Mammary epithelial cell (primary cell): Measurements from ENCODE around the gene SLC16A8.

Experiments used
- EZH2 ChIP-seq: IDR thresholded peaks from 2 replicates; pipeline ENCODE4 v1.6.1; 2012; ENCODE audit warnings: low read length, inconsistent platforms, borderline replicate concordance
- TF ChIP-seq, protein P1 (sequence below), 2 donors: IDR thresholded peaks in 1 of 2; conservative IDR thresholded peaks in 1 of 2; 2 replicates each; pipeline ENCODE4 v1.5.1; 2011 to 2012; ENCODE audit warnings: inconsistent platforms in 2 of 2, low read length in 2 of 2, mild to moderate bottlenecking in 2 of 2, control low read depth in 1 of 2, low read depth in 1 of 2; ENCODE audit not compliant: insufficient read depth in 1 of 2; ENCODE audit errors: extremely low read depth in 1 of 2

DNA sequence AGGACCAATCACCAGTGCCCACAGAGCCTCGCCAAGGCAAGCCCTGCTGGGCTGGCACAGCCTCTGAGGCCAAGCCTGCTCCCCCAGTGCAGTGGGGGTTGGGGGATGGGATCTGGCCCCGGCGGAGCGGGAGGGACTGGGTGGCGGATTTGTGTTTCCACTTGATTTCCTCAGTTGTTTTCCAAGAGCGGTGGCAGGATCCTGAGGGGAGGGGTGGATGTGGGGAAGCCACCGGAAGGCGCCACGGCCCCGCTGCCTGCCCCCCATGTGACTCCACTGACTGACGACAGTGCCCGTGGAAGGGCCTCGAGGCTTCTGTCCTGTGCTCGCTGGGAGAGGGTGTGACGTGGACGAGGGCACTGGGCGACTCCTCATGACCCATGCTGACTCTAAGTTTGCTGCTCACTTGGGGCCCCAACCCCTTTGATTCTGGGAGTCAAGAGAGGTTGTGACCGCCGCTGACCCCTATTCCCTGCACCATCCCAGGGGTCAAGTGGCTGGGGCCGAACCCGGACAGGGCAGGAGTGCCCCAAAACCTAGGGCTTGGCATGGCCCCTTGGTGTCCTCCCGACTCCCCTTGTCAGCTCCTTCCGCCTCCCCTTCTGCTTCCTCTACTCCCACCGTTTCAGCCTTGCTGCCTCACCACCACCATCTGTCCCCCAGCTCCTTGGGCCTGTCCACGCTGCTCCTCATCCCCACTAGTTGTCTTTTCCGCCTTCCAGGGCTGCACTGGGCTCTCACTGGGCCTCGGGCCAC, 50.3 kb downstream of the SLC16A8 start:
- TF ChIP-seq, protein P1, sequence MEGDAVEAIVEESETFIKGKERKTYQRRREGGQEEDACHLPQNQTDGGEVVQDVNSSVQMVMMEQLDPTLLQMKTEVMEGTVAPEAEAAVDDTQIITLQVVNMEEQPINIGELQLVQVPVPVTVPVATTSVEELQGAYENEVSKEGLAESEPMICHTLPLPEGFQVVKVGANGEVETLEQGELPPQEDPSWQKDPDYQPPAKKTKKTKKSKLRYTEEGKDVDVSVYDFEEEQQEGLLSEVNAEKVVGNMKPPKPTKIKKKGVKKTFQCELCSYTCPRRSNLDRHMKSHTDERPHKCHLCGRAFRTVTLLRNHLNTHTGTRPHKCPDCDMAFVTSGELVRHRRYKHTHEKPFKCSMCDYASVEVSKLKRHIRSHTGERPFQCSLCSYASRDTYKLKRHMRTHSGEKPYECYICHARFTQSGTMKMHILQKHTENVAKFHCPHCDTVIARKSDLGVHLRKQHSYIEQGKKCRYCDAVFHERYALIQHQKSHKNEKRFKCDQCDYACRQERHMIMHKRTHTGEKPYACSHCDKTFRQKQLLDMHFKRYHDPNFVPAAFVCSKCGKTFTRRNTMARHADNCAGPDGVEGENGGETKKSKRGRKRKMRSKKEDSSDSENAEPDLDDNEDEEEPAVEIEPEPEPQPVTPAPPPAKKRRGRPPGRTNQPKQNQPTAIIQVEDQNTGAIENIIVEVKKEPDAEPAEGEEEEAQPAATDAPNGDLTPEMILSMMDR (conservative IDR thresholded peaks at IDR 0.05 in 1 of 2, IDR thresholded peaks at IDR 0.05 in 1 of 2; ENCODE audit: extremely low read depth in 1 of 2, insufficient read depth in 1 of 2, low read depth in 1 of 2, low read length in 2 of 2) = no peak
- TF ChIP-seq EZH2 = no peak
